H1 (cell line): ENCODE results near the gene ATOH8. TPM values are rescaled to one million over a fixed set of nuclear protein-coding genes. Genes with fewer than 3 reads are reported as not detected.

Source experiments
- CTCF ChIA-PET: fragments of 300-600 bp; sonication (Branson Sonifier 250); formaldehyde crosslinking; loops from one replicate; lab custom pipeline; 2021; ENCODE audit not compliant: partially characterized antibody; lab: Charles Lee
- POLR2A ChIA-PET: fragments of 300-600 bp; sonication (Branson Sonifier 250); formaldehyde crosslinking; loops from one replicate; lab custom pipeline; 2021; ENCODE audit warnings: inconsistent platforms; ENCODE audit not compliant: partially characterized antibody; lab: Charles Lee
- DNase-seq, 2 experiments: peaks; one replicate each; pipeline versions ENCODE4 v3.0.0 to v3.0.0-alpha.2; 2010 to 2022; ENCODE audit warnings: low spot score in 2 of 2, low read depth in 1 of 2, mixed read lengths in 1 of 2
- FAIRE-seq: peaks from 2 replicates; lab custom pipeline; 2011; peaks lifted over from hg19 to GRCh38; lab: Jason Lieb, UNC
- H2AFZ ChIP-seq: 2 replicates; pipeline ENCODE4 v1.8.1; 2012; ENCODE audit warnings: low read length, inconsistent platforms
- H2AK5ac ChIP-seq: 2 replicates; pipeline ENCODE4 v1.6.1; 2013; ENCODE audit warnings: low read depth, low read length
- H2BK120ac ChIP-seq: replicated peaks from 2 replicates; pipeline ENCODE3; 2013; ENCODE audit warnings: low read depth, low read length, inconsistent platforms
- H2BK12ac ChIP-seq: 2 replicates; pipeline ENCODE4 v1.6.1; 2013; ENCODE audit warnings: low read depth, low read length
- H2BK15ac ChIP-seq: 2 replicates; pipeline ENCODE4 v1.6.1; 2013; ENCODE audit warnings: low read length
- H2BK20ac ChIP-seq: 2 replicates; pipeline ENCODE4 v1.6.1; 2013; ENCODE audit warnings: low read length
- H2BK5ac ChIP-seq: 2 replicates; pipeline ENCODE4 v1.6.1; 2013; ENCODE audit warnings: low read depth, low read length
- H3K14ac ChIP-seq: 2 replicates; pipeline ENCODE4 v1.6.1; 2013; ENCODE audit warnings: inconsistent platforms; ENCODE audit not compliant: insufficient read length
- H3K18ac ChIP-seq: 2 replicates; pipeline ENCODE4 v1.6.1; 2013; ENCODE audit warnings: low read length; ENCODE audit errors: extremely low read depth
- H3K23ac ChIP-seq: 2 replicates; pipeline ENCODE4 v1.6.1; 2013; ENCODE audit warnings: inconsistent platforms; ENCODE audit not compliant: insufficient read length
- H3K23me2 ChIP-seq: 2 replicates; pipeline ENCODE4 v1.6.1; 2013; ENCODE audit warnings: low read depth, low read length
- H3K27ac ChIP-seq: 2 replicates; pipeline ENCODE4 v1.6.1; 2011; ENCODE audit warnings: low read depth, low read length, inconsistent platforms
- H3K27me3 ChIP-seq, 4 experiments: replicated peaks in 1 of 4; 1 replicate in 1 of 4; 2 replicates in 3 of 4; pipeline versions ENCODE4 v1.6.1 to v1.8.1; 2011 to 2013; ENCODE audit warnings: low read length in 3 of 4, mild to moderate bottlenecking in 3 of 4, inconsistent platforms in 2 of 4, mixed read lengths in 2 of 4, moderate library complexity in 1 of 4; ENCODE audit not compliant: control insufficient read depth in 3 of 4, insufficient read depth in 3 of 4; ENCODE audit errors: extremely low read depth in 1 of 4
- H3K36me3 ChIP-seq, 4 experiments: 2 replicates each; pipeline versions ENCODE4 v1.6.1 to v1.8.1; 2011 to 2013; ENCODE audit warnings: mild to moderate bottlenecking in 4 of 4, low read length in 3 of 4, moderate library complexity in 2 of 4, control low read depth in 1 of 4, inconsistent platforms in 1 of 4; ENCODE audit not compliant: insufficient read depth in 4 of 4, control insufficient read depth in 2 of 4
- H3K4ac ChIP-seq: replicated peaks from 2 replicates; pipeline ENCODE3; 2013; ENCODE audit warnings: low read length, low read depth, mixed read lengths, inconsistent platforms; ENCODE audit not compliant: insufficient read length
- H3K4me1 ChIP-seq, 4 experiments: replicated peaks in 1 of 4; 1 replicate in 1 of 4; 2 replicates in 3 of 4; pipeline versions ENCODE4 v1.6.1 to v1.8.1; 2011 to 2013; ENCODE audit warnings: low read length in 3 of 4, inconsistent platforms in 2 of 4, mixed read lengths in 1 of 4; ENCODE audit not compliant: insufficient read depth in 4 of 4, control insufficient read depth in 3 of 4
- H3K4me2 ChIP-seq, 2 experiments: 2 replicates each; pipeline versions ENCODE4 v1.6.1 to v1.8.1; 2011 to 2013; ENCODE audit warnings: low read depth in 2 of 2, low read length in 2 of 2, control low read depth in 1 of 2, inconsistent platforms in 1 of 2, mild to moderate bottlenecking in 1 of 2; ENCODE audit not compliant: insufficient read depth in 1 of 2
- H3K4me3 ChIP-seq, 4 experiments: fragments of 200-600, 300-600 bp in 1 of 4; sonication (generic), shearing (Covaris generic), sonication (Bioruptor Twin) in 1 of 4; 2 replicates each; pipeline versions ENCODE4 v1.5.1 to v1.8.1; 2011 to 2016; ENCODE audit warnings: low read length in 4 of 4, low read depth in 3 of 4, control low read depth in 2 of 4, inconsistent platforms in 2 of 4, mild to moderate bottlenecking in 2 of 4, mixed read lengths in 1 of 4, moderate library complexity in 1 of 4; ENCODE audit not compliant: insufficient read depth in 2 of 4; ENCODE audit errors: extremely low read depth in 1 of 4
- H3K56ac ChIP-seq: replicated peaks from 2 replicates; pipeline ENCODE3; 2013; ENCODE audit warnings: low read depth, mild to moderate bottlenecking, mixed read lengths, low read length, inconsistent platforms; ENCODE audit not compliant: insufficient read length
- H3K79me1 ChIP-seq: 2 replicates; pipeline ENCODE4 v1.6.1; 2013; ENCODE audit warnings: low read depth, low read length, control low read depth
- H3K79me2 ChIP-seq, 2 experiments: 2 replicates each; pipeline versions ENCODE4 v1.6.1 to v1.8.1; 2012 to 2013; ENCODE audit warnings: low read length in 2 of 2, mild to moderate bottlenecking in 2 of 2, inconsistent platforms in 1 of 2; ENCODE audit not compliant: insufficient read depth in 2 of 2, control insufficient read depth in 1 of 2
- H3K9ac ChIP-seq, 4 experiments: replicated peaks in 1 of 4; 1 replicate in 1 of 4; 2 replicates in 3 of 4; pipeline versions ENCODE4 v1.6.1 to v1.8.1; 2011 to 2013; ENCODE audit warnings: low read depth in 3 of 4, low read length in 3 of 4, control low read depth in 2 of 4, mild to moderate bottlenecking in 2 of 4, moderate library complexity in 2 of 4, inconsistent platforms in 1 of 4; ENCODE audit errors: extremely low read depth in 1 of 4
- H3K9me3 ChIP-seq, 2 experiments: 2 replicates each; pipeline versions ENCODE4 v1.6.1 to v1.8.1; 2012 to 2013; ENCODE audit warnings: mild to moderate bottlenecking in 2 of 2, moderate library complexity in 2 of 2, control low read depth in 1 of 2, inconsistent platforms in 1 of 2, low read depth in 1 of 2, low read length in 1 of 2, mixed read lengths in 1 of 2; ENCODE audit not compliant: insufficient read depth in 2 of 2
- H4K20me1 ChIP-seq, 2 experiments: replicated peaks in 1 of 2; 2 replicates each; pipeline versions ENCODE3 to v1.8.1; 2011 to 2013; ENCODE audit warnings: inconsistent platforms in 2 of 2, low read length in 2 of 2, mild to moderate bottlenecking in 1 of 2; ENCODE audit not compliant: insufficient read depth in 2 of 2, control insufficient read depth in 1 of 2
- H4K5ac ChIP-seq: 2 replicates; pipeline ENCODE4 v1.6.1; 2013; ENCODE audit warnings: low read length, low read depth, mixed read lengths, inconsistent platforms; ENCODE audit not compliant: insufficient read length
- H4K8ac ChIP-seq: 2 replicates; pipeline ENCODE4 v1.8.0; 2013; ENCODE audit warnings: mild to moderate bottlenecking, moderate library complexity, low read length, inconsistent platforms; ENCODE audit not compliant: insufficient read depth; ENCODE audit errors: extremely low read depth
- H4K91ac ChIP-seq: replicated peaks from 2 replicates; pipeline ENCODE3; 2013; ENCODE audit warnings: low read length, mixed read lengths, inconsistent platforms; ENCODE audit not compliant: insufficient read length
- BACH1 ChIP-seq: IDR thresholded peaks from 2 replicates; pipeline ENCODE4 v1.6.1; 2012; ENCODE audit warnings: low read length, improper control_type of control experiment
- CBX5 ChIP-seq: fragments of 300-800, 300-1000 bp; sonication (generic); IDR thresholded peaks from 2 replicates; pipeline ENCODE4 v1.7.1; 2016; ENCODE audit warnings: antibody characterized with exemption, low read length, low read depth
- CBX8 ChIP-seq: fragments of 300-800, 300-1000 bp; sonication (generic); IDR thresholded peaks from 2 replicates; pipeline ENCODE4 v1.7.1; 2016; ENCODE audit warnings: low read depth, low read length, borderline replicate concordance
- CHD1 ChIP-seq: IDR thresholded peaks from 2 replicates; pipeline ENCODE4 v1.6.1; 2012; ENCODE audit warnings: low read depth, low read length, improper control_type of control experiment
- EZH2 ChIP-seq: fragments of 200-600 bp; sonication (generic); IDR thresholded peaks from 2 replicates; pipeline ENCODE4 v1.7.1; 2012; ENCODE audit warnings: low read depth, mild to moderate bottlenecking, moderate library complexity, low read length, inconsistent platforms; ENCODE audit not compliant: severe bottlenecking
- KDM1A ChIP-seq: fragments of 200-600, 300-600 bp; sonication (generic); IDR thresholded peaks from 2 replicates; pipeline ENCODE4 v1.7.1; 2016; ENCODE audit warnings: mild to moderate bottlenecking, low read length, borderline replicate concordance
- YY1 ChIP-seq: IDR thresholded peaks from 2 replicates; pipeline ENCODE4 v1.6.1; 2011; ENCODE audit warnings: low read depth, mild to moderate bottlenecking, low read length
- WGBS, 2 experiments: shearing (Covaris generic) in 1 of 2; methylation state at CpG; one replicate each; pipeline versions ENCODE4 v1.1.6 to v1.1.7; 2013 to 2015; ENCODE audit warnings: low lambda C conversion rate in 2 of 2, mixed read lengths in 2 of 2, inconsistent platforms in 1 of 2, low coverage in 1 of 2, missing lambda C conversion rate in 1 of 2; ENCODE audit not compliant: insufficient replicate concordance in 2 of 2, insufficient coverage in 1 of 2, insufficient read length in 1 of 2; ENCODE audit errors: extremely low coverage in 1 of 2, missing lambda C conversion rate in 1 of 2; 5-methylcytosine and 5-hydroxymethylcytosine counted together
- polyA plus RNA-seq, 7 experiments: library from polyadenylated mRNA; depleted of rRNA in 3 of 7; stranded (reverse) in 5 of 7; unstranded in 2 of 7; fragments of >200 nt in 5 of 7; fragments of 200-250 nt in 2 of 7; gene quantifications; 1 replicate in 5 of 7; 2 replicates in 1 of 7; 4 replicates in 1 of 7; pipeline versions ENCODE4 v1.2.1 to v1.2.3, GENCODE V29; 2011 to 2013; ENCODE audit warnings: missing spikeins in 2 of 7, mixed read lengths in 2 of 7
- total RNA-seq: library from RNA; stranded (reverse); fragmentation: NEBNext Ultra II Directional; extraction: Animal tissue kit (Norgen Biotek cat#: 25700); gene quantifications from 2 replicates; pipeline ENCODE4 v1.2.1, GENCODE V29; 2021
- TF ChIP-seq, protein P1 (sequence below), 3 experiments: IDR thresholded peaks; 1 replicate in 2 of 3; 2 replicates in 1 of 3; pipeline versions ENCODE4 v1.5.1 to v1.6.1; 2011; ENCODE audit warnings: low read length in 3 of 3, mild to moderate bottlenecking in 3 of 3, inconsistent platforms in 2 of 3, low read depth in 1 of 3, moderate library complexity in 1 of 3; ENCODE audit not compliant: insufficient read depth in 1 of 3; ENCODE audit errors: control extremely low read depth in 1 of 3

ATOH8 gene
- total and polyA plus RNA-seq, 2 of the 8 experiments (the other 6 are each of a cell fraction or from before 2014, with no cell fraction given): 0.50 to 0.53 TPM

DNA sequence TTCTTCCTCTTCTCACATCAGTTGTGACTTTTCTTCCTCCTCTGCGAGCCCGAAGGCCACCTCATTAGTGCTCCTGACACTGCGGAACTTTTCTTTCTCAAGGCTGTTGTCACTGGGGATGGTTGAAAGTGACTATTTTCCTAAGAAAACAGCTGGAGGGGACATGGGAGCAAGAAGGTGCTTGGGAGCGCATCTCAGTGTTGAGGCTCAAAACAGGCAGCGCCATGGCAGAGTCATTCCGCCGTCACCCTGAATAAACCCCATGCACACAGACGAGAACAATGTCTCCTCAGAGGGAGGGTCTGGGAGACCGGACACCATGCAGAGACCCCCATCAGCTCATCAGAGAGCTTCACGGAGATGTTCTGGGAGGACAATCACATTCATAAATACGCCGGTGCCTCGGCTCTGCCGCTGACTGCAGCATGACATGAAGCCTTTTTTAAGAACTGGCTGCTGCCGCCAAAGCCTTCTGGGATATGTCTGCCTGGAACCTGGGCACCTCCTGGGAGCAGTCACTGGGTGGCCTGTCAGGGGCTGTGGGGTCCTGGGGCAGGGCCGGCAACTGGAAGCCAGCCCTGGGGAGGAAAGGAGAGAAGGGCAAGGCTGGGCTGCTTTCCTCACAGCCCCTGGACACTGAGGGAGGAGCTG, 19.2 kb downstream of the ATOH8 start:
- no peaks in the 10 kb centered on the region for H3K36me3 ChIP-seq
- H2AK5ac ChIP-seq: no peak overlapping the region
- CTCF ChIA-PET: interaction anchor here (1.7 to 47.8 kb wide), 7 partner anchors 1 to 44 kb away, joined by 4 to 986 read pairs (median 8); partner anchors contain the start of gene ATOH8
- 0 out of 2 replicates have a peak overlapping the region, but pooled peaks have one; percentile 23 for H2BK12ac ChIP-seq
- H4K5ac ChIP-seq: no peak overlapping the region
- no peaks in the 10 kb centered on the region for H3K9me3 ChIP-seq
- H2BK5ac ChIP-seq: 0 out of 2 replicates have a peak overlapping the region, but pooled peaks have one; percentile 39
- no peak overlapping the region for H3K4ac ChIP-seq
- no peak overlapping the region for H3K27ac ChIP-seq
- H3K27me3 ChIP-seq: peaks cover 0 to 24% (median 15%) of the 10 kb centered on the region in 4 experiments; a peak in 6 of 7 replicates
- no peak overlapping the region for H2BK20ac ChIP-seq
- H3K79me2 ChIP-seq: no peaks in the 10 kb centered on the region
- no peak overlapping the region for H4K8ac ChIP-seq
- no peak overlapping the region for H3K4me3 ChIP-seq
- DNase-seq: no peak
- H2BK120ac ChIP-seq: no peak overlapping the region
- no peaks in the 10 kb centered on the region for H3K79me1 ChIP-seq
- H3K23me2 ChIP-seq: no peaks in the 10 kb centered on the region
- no peak overlapping the region for H3K9ac ChIP-seq
- no peak overlapping the region for H3K18ac ChIP-seq
- POLR2A ChIA-PET: interaction anchor here (0.8 to 3.0 kb wide), 7 partner anchors 10 to 32 kb away, joined by 3 to 7 read pairs (median 4); no protein-coding TSS in a partner anchor
- 83% methylated on average over 16 of the region's 16 CpGs; no CpG with 5 or more reads in 1 of the 2 experiments for WGBS, 2 experiments
- H4K91ac ChIP-seq: no peak overlapping the region
- no peak overlapping the region for H3K23ac ChIP-seq
- no peak overlapping the region for H3K14ac ChIP-seq
- 0 out of 2 replicates have a peak overlapping the region, but pooled peaks have one; percentile 61 for H2BK15ac ChIP-seq
- 0 out of 4 replicates have a peak overlapping the region, but pooled peaks of 1 of the 2 experiments have one; percentile 36 for H3K4me2 ChIP-seq
- peaks cover 0 to 39% (median 24%) of the 10 kb centered on the region in 4 experiments; a peak in 6 of 7 replicates for H3K4me1 ChIP-seq
- FAIRE-seq: no peak
- H4K20me1 ChIP-seq: no peaks in the 10 kb centered on the region
- H2AFZ ChIP-seq: no peak overlapping the region
- TF ChIP-seq CBX5 (no peak), CBX8 (no peak), EZH2 (no peak), CHD1 (no peak), KDM1A (no peak), BACH1 (no peak), YY1 (no peak)
- TF ChIP-seq, protein P1, sequence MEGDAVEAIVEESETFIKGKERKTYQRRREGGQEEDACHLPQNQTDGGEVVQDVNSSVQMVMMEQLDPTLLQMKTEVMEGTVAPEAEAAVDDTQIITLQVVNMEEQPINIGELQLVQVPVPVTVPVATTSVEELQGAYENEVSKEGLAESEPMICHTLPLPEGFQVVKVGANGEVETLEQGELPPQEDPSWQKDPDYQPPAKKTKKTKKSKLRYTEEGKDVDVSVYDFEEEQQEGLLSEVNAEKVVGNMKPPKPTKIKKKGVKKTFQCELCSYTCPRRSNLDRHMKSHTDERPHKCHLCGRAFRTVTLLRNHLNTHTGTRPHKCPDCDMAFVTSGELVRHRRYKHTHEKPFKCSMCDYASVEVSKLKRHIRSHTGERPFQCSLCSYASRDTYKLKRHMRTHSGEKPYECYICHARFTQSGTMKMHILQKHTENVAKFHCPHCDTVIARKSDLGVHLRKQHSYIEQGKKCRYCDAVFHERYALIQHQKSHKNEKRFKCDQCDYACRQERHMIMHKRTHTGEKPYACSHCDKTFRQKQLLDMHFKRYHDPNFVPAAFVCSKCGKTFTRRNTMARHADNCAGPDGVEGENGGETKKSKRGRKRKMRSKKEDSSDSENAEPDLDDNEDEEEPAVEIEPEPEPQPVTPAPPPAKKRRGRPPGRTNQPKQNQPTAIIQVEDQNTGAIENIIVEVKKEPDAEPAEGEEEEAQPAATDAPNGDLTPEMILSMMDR (IDR thresholded peaks at IDR 0.05; ENCODE audit: control extremely low read depth in 1 of 3, insufficient read depth in 1 of 3, low read depth in 1 of 3, low read length in 3 of 3): no peak
- H3K56ac ChIP-seq: no peak overlapping the region
